NCI-H2081 (cell line): ENCODE measurements around the gene PAK4.
"Not testable (repeated sequence)": the region's sequence is repeated elsewhere in the genome, so short reads cannot be mapped to it uniquely, and the experiment has no call there.

Experiments used
- DNase-seq, 2 experiments: peaks; one replicate each; lab custom pipeline; 2025; lab: John Stamatoyannopoulos, UW

The PAK4 gene

GRCh38 chr19:39130337-39131254, 5.0 kb downstream of the PAK4 start:
- DNase-seq = no peak

GRCh38 chr19:39131255-39131755, 5.7 kb downstream of the PAK4 start:
- no peak for DNase-seq

- DNase-seq = no peak
Measured at GRCh38 chr19:39132344-39132969, 6.9 kb downstream of the PAK4 start.

- DNase-seq = no peak
Measured at GRCh38 chr19:39133431-39134270, 8.1 kb downstream of the PAK4 start.

GRCh38 chr19:39135701-39136100, 10.1 kb downstream of the PAK4 start:
- no peak for DNase-seq

- no peak for DNase-seq
Measured at GRCh38 chr19:39136225-39136940, 10.8 kb downstream of the PAK4 start.

GRCh38 chr19:39137131-39137530, 11.5 kb downstream of the PAK4 start:
- no peak for DNase-seq

- DNase-seq = peak; percentile 55 to 87
Measured at GRCh38 chr19:39138221-39139211, 12.9 kb downstream of the PAK4 start.

- DNase-seq = no peak
Measured at GRCh38 chr19:39139305-39139874, 13.8 kb downstream of the PAK4 start.

- DNase-seq = no peak
Measured at GRCh38 chr19:39139971-39140453, 14.4 kb downstream of the PAK4 start.

- DNase-seq = no peak
Measured at GRCh38 chr19:39140594-39140993, 15.0 kb downstream of the PAK4 start.

GRCh38 chr19:39141929-39142328, 16.3 kb downstream of the PAK4 start:
- DNase-seq = no peak

GRCh38 chr19:39142630-39143029, 17.0 kb downstream of the PAK4 start:
- DNase-seq = no peak

GRCh38 chr19:39143757-39144289, 18.2 kb downstream of the PAK4 start:
- DNase-seq = not testable (repeated sequence)

- DNase-seq = no peak
Measured at GRCh38 chr19:39144290-39145071, 18.9 kb downstream of the PAK4 start.

GRCh38 chr19:39145180-39145953, 19.8 kb downstream of the PAK4 start:
- no peak for DNase-seq

GRCh38 chr19:39146091-39146490, 20.5 kb downstream of the PAK4 start:
- DNase-seq = no peak
